Vagina (tissue), 2 donors: ENCODE data around the gene SCNN1B.

Experiments used
- CTCF ChIP-seq, 3 experiments: fragments of 450-650 bp in 2 of 3; fragments of 200-600 bp in 1 of 3; sonication (generic) in 1 of 3; IDR thresholded peaks; one replicate each; pipeline ENCODE4 v1.5.1; 2017 to 2019; ENCODE audit warnings: antibody characterized with exemption in 3 of 3, mild to moderate bottlenecking in 2 of 3, moderate library complexity in 2 of 3
- POLR2A ChIP-seq, 2 donors: fragments of 450-650 bp; IDR thresholded peaks; one replicate each; pipeline ENCODE4 v1.6.1; 2017; ENCODE audit warnings: antibody characterized with exemption in 2 of 2, mild to moderate bottlenecking in 2 of 2, moderate library complexity in 2 of 2
- POLR2AphosphoS5 ChIP-seq, 2 donors: sonication (generic); formaldehyde crosslinking; IDR thresholded peaks; one replicate each; pipeline ENCODE4 v1.9.0; 2017; ENCODE audit warnings: antibody characterized with exemption in 2 of 2, mild to moderate bottlenecking in 2 of 2, low read depth in 1 of 2; ENCODE audit not compliant: insufficient read depth in 1 of 2

GRCh38 chr16:23317751-23318150 lies 15.6 kb downstream of the SCNN1B start:
- TF ChIP-seq CTCF (IDR thresholded peaks at IDR 0.05): no peak
- TF ChIP-seq POLR2A (IDR thresholded peaks at IDR 0.05): no peak
- no peak for TF ChIP-seq POLR2AphosphoS5 (IDR thresholded peaks at IDR 0.05; ENCODE audit: insufficient read depth in 1 of 2, low read depth in 1 of 2)
